ENCODE data around the gene GPR157.
"Not testable (repeated sequence)": the region's sequence is repeated elsewhere in the genome, so short reads cannot be mapped to it uniquely, and the experiment has no call there.

The GPR157 gene

DNA sequence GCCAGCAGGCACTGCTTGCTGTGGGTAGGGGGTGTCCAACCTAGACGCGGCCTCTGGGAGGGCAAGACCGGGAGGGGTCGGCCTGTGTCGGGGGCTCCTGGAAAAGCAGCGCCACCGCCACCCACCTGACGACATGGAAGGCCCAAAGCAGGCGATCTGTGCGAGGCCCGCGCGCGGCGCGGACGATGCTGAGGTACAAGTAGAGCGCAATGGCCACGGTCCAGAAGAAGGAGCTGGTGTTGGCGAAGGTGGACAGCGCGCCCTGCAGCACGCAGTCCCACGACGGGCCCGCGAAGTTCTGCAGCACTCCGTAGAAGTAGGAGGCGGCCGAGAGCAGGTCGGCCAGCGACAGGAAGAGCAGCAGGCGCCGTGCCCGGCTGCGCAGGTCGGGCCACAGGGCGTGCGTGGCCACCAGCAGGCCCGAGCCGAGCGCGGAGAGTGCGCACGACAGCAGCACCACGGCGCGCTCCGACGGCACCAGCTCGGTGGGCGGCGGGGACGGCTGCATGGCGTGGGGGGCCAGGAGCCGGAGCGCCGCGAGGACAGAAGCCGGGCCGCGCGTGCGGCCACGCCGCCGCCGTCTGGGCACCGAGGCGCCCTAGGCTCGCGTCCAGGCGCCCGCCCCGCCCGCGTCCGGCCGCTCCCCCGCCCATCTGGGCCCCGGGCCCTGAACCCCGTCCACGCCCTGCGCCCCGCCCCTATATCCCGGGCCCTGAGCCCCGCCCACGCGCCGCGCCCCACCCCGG, at the start of gene GPR157:
Gene GPR157, minus strand, starts transcription at position 583 of the 746 bp plus-strand sequence. Its CDS starts 75 bp downstream, at position 508.
- DNase-seq = peak in 4 of 14 donors; percentile 12 to 63 (median 30)

GRCh38 chr1:9174762-9175161, 45.9 kb upstream of the GPR157 start:
- no peak for DNase-seq

DNA sequence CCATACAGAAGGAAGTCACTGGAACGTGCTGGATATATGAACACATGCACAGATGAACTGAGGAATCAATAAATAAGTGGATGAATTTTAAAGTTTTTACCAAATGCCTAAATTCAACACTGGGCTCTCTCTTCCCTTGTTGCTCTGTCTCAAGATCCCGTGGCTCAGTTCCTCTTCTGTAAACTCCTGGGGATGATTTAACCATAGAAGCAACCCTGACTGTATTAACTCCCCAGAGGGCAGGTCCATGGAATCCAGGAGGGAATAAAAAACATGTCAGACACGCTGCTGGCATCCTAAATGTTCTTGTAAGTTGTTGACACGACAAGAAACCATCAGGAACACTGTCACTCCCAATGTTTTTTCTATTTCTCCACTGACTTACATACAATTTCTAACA, 45.3 kb upstream of the GPR157 start:
- no peak for DNase-seq

GRCh38 chr1:9169601-9170137, 40.8 kb upstream of the GPR157 start:
- no peak for DNase-seq

GRCh38 chr1:9167638-9168037, 38.7 kb upstream of the GPR157 start:
- DNase-seq = no peak

DNA sequence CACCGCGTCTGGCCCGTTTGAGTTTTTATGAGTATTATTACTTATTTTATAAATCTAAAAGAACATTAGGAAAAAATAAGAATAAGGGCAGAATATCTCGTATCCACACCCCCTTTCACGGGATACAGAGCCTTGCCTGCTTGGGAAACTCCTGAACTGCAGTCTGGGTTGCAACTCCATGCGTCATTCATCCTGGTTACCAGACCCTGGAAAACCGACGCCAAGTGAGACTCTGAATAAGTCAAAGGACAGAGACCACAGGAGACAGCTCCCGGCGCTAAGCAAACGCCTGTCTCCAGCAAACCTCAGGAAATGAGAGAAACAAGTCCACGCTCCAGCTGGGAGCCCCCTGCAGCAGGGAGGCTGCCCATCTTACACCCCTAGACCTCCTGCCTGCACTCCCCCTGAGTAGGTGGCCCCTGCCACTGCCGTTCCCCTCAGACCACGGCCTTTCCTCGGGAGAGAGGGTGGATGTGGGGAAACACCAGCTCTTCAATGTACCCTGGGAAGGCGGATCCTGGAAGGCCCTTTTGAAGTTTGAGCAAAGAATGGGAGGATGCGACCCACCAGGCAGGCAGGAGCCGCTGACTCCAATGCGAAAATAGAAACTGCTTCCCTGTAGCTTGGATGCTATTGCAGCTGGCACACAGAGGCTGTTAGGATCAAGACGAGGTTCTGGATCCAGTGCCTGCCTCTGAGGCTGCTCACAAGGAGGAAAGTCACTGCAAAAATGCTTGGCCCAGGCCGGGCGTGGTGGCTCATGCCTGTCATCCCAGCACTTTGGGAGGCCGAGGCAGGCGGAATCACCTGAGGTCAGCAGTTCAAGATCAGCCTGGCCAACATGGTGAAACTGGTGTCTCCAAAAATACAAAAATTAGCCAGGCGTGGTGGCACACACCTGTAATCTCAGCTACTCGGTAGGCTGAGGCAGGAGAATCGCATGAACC, 37.7 kb upstream of the GPR157 start:
- DNase-seq = no peak

DNA sequence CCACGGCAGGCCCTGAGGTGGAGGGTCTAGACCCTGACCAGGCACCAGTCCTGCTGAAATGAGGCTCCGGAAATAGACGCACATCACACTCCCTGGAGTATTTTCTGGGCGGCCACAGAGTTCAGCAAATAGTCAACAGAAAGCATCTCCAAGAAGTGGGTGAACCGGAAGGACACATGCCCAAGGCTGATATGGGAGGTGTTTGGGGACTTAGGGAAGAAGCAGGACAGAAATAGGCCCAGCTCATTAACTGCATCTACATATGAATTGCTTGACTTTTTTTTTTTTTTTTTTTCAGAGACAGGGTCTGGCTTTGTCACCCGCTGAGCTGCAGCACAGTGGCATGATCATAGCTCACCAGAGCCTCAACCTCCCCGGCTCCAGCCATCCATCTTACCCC, 36.5 kb upstream of the GPR157 start:
- no peak for DNase-seq

GRCh38 chr1:9164919-9165318, 36.0 kb upstream of the GPR157 start:
- DNase-seq = no peak

GRCh38 chr1:9164532-9164900, 35.6 kb upstream of the GPR157 start:
- no peak for DNase-seq

DNA sequence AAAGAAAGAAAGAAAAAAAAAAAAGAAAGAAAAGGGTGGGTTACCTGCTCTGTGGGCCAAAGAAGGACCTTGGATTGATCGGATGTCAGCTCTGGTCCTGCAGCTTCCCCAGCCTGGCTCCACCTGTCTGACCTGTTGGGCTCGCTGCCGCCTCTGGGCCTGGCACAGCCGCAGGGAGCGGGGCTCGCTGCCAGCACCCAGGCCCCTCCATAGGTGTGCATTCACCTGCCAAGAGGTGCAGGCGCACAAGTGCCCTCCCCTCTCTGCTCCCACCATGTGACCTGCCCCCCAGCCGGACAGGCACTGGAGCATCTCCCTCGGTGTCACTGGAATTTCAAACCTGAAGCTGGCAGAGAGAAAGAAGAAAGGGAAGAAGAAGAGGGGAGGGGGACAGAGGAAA, 33.1 kb upstream of the GPR157 start:
- DNase-seq = no peak

GRCh38 chr1:9161342-9161741, 32.4 kb upstream of the GPR157 start:
- no peak for DNase-seq

DNA sequence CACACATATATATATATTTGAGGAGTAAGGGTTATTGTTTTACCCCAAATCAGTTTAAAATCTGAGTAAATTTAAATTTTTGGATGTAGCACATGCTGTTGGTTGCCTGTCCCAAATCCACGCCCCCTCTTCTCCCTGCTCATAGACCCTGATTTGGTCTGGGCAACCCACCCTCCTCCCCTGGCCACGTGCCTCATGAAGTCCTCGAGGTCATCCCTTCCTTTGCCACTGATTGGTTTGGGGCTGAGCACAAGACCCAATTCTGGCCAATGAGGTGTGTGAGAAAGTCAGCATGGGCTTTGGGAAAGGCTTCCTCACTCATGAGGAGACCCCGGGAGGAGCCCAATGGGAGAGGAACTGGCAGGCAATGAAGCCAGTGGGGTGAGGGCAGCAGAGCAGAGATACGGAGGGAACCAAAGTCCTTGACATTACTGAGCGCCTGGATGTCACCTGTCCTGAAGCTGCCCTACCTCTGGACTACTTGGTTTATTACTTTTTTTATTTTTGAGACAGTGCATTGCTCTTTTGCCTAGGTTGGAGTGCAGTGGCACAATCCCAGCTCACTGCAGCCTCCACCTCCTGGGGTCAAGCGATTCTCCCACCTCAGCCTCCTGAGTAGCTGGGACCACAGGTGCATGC, 31.3 kb upstream of the GPR157 start:
- no peak for DNase-seq

GRCh38 chr1:9155879-9156278, 27.0 kb upstream of the GPR157 start:
- DNase-seq = no peak

DNA sequence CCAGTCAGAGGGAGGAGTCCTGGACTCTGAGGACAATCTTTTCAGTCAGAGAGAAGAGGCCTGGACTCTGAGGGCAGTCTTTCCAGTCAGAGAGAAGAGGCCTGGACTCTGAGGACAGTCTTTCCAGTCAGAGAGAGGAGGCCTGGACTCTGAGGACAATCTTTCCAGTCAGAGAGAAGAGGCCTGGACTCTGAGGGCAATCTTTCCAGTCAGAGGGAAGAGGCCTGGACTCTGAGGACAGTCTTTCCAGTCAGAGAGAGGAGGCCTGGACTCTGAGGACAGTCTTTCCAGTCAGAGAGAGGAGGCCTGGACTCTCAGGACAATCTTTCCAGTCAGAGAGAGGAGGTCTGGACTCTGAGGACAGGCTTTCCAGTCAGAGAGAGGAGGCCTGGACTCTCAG, 26.5 kb upstream of the GPR157 start:
- DNase-seq = not testable (repeated sequence)

- DNase-seq = no peak
These were observed 24.2 kb upstream of the GPR157 start for GRCh38 chr1:9153152-9153551.

DNA sequence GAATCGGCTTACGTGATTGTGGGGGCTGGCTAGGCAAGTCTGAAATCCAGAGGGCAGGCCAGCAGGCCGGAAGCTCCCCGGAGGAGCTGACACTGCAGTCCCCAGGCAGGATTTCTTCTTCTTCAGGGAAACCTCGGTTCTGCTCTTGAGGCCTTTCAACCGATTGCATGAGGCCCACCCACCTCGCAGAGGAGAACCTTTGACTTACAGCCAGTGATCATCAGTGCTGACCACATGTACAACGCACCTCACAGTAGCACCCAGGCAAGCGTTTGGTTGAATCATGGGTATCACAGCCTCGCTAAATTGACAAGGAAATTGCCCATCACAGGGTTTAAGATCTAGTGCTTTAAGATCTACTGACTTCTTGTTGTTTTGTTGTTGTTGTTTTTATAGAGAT, 23.6 kb upstream of the GPR157 start:
- DNase-seq = no peak

DNA sequence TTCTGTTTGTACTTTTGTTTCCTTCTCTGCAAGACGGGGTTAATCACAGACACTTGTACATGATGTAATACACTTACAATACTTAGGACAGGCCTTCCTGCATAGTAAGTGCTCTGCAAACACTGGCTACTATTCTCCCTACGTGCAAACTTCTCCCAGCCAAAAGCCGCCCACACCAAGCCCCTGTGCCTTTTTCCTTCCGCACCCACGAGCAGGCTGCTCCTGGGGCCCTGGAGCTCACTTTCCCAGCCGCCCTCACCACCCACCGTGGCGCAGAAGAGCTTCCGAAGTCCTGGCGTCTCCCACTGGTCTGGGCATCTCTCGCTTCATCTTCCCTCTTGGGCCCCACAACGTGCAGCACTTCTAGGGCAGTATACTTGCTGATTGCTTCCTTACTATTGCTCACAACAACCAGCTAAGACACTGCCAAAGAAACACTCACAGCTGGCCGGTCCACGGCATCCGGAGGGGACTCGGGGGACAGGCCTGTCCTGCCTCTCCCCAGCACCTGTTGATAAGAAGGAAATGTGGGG, 22.5 kb upstream of the GPR157 start:
- no peak for DNase-seq

- peak in 1 of 14 donors; percentile 9 for DNase-seq
These were observed 21.9 kb upstream of the GPR157 start for GRCh38 chr1:9150582-9151327.

DNA sequence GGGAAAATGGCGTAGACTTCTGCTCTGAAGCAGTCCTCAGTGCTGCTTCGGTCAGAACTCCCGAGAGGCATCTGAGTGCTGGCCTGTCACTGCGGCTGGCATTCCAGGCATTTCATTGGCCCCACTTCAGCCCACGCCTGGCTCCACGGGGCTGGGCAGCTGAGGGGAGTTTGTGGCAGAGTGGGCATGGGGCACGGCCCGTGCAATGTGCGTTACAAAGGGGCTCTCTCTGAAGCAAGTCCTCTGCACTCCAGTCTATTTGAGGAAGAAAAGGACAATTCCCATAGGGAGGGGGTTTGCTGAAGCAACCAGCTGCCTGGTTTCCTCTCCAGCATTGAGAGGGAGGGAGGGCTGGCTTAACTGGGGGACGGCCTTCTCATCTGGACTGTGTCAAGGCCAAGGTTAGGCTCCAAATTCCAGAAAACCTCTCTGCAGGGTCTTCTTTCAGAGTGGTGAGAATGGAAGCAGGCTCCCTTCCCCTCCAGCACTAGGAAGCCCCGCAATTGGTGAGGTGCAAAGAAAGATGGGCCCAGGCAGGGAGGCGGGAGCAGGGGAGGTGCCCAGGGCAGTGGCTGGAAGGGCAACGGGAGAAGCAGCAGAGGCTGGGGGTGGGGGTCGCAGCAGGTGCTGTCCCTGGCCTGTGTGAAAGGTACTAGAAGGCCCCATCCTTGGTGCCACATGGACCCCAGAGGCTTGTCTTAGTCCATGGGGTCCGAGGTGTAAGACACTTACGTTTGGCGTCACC, 21.1 kb upstream of the GPR157 start:
- DNase-seq = no peak

GRCh38 chr1:9149151-9149550, 20.2 kb upstream of the GPR157 start:
- no peak for DNase-seq

GRCh38 chr1:9146156-9146555, 17.3 kb upstream of the GPR157 start:
- no peak for DNase-seq
